MV-4-11 (cell line): ENCODE data around the gene GATM.

Source experiments
- DNase-seq: peaks from one replicate; lab custom pipeline; 2025; lab: John Stamatoyannopoulos, UW

Gene GATM, protein sequence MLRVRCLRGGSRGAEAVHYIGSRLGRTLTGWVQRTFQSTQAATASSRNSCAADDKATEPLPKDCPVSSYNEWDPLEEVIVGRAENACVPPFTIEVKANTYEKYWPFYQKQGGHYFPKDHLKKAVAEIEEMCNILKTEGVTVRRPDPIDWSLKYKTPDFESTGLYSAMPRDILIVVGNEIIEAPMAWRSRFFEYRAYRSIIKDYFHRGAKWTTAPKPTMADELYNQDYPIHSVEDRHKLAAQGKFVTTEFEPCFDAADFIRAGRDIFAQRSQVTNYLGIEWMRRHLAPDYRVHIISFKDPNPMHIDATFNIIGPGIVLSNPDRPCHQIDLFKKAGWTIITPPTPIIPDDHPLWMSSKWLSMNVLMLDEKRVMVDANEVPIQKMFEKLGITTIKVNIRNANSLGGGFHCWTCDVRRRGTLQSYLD

DNA sequence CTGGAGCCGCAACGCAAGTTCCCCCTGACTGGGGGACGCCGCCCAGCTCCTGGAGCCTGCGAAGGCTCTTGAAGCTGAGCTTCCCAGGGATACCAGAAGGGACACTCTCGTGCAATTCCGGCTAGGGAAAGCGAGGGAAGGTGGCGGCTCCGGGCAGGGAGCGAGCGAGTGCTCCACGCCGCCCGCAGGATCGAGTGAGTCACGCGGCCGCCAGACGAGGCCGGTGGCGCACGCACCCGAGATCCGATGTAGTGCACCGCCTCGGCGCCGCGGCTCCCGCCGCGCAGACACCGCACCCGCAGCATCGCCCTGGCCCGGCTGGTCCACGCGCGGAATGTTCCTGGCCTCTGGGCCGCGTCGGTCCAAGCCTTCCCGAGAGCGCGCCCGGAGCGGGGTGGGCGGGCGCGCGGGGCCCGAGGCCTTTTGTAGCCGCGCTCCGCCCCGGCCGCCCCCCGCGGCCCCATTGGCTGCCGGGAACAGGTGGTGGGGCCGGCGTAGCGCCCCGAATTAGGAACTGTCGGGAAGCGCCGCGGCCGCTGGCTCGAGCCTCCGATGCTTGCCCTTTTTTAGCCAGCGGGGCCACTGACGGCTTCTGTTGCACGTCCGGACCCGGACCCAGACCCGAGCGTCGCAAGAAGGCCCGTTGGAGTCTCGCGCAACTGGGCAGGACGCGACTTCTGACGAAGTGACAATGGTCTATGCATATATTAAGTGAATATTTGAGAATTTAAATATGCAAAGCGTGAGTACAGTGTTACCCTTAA lies at the start of gene GATM:
GATM (minus strand) TSS at position 396 of the 764 bp plus-strand sequence; CDS start at position 305, 91 bp downstream.
- peak; percentile 44 for DNase-seq

- DNase-seq = no peak
Observed at GRCh38 chr15:45427085-45427484, 48.7 kb upstream of the GATM start.

DNA sequence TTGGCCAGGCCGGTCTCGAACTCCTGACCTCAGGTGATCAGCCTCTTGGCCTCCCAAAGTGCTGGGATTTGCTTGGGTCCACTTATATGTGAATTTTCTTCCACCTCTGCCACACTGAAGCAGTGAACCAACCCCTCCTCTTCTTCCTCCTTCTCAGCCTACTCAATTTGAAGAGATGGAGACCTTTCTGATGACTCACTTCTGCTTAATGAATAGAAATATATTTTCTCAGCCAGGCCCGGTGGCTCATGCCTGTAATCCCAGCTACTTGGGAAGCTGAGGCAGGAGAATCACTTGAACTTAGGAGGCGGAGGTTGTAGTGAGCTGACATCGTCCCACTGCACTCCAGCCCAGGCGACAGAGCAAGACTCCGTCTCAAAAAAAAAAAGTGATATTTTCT lies 46.8 kb upstream of the GATM start:
- DNase-seq = peak; percentile 12

DNA sequence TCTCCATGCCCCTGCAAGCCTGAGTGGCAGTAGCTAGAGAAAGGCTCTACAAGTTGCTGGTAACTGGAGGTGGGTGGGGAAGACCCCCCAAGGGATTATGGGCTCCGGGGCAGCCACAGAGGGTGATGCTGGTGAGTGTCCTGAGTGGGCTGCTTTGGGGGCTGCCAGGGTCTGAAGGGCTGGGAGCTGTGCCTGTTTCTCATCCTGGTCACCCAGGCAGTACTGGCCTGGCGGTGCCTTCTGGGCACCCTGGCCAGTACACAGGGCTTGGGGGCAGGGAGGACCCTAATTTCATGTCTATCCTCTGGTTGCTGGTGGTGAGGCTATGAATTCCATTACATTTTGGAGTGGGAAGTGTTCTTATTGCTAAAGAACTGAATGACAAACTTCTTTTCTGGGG lies 46.1 kb upstream of the GATM start:
- DNase-seq = no peak

- DNase-seq = no peak
Observed at GRCh38 chr15:45417303-45417950, 39.1 kb upstream of the GATM start.

- no peak for DNase-seq
Observed at GRCh38 chr15:45414215-45414885, 36.0 kb upstream of the GATM start.

- no peak for DNase-seq
Observed at GRCh38 chr15:45409596-45409995, 31.3 kb upstream of the GATM start.

GRCh38 chr15:45407786-45408185 lies 29.4 kb upstream of the GATM start:
- no peak for DNase-seq

GRCh38 chr15:45402955-45403877 lies 24.9 kb upstream of the GATM start:
- DNase-seq = peak; percentile 25

- DNase-seq = peak; percentile 99
Observed at GRCh38 chr15:45402162-45402954, 24.0 kb upstream of the GATM start.

GRCh38 chr15:45401665-45402161 lies 23.4 kb upstream of the GATM start:
- DNase-seq = no peak

GRCh38 chr15:45399381-45400212 lies 21.3 kb upstream of the GATM start:
- peak; percentile 46 for DNase-seq

- no peak for DNase-seq
Observed at GRCh38 chr15:45397116-45397665, 18.8 kb upstream of the GATM start.

DNA sequence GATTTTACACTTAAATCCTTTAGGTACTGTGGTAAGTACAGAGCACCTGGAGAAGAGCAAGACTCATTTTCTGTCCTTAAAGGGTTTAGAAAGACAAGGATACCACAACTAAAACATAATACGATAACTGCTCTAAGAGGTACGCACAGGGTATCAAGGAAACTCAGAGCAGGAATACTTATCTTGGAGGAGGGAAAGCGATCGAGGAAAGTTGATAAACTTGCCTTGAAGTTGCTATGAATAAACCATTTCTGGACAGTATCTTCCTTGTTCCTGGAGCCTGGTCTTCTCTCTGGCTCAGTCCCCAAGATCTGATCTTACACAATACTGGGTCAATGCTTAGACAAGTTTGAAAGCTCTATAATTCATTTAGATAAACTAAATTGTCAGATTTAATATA lies 17.6 kb upstream of the GATM start:
- no peak for DNase-seq

DNA sequence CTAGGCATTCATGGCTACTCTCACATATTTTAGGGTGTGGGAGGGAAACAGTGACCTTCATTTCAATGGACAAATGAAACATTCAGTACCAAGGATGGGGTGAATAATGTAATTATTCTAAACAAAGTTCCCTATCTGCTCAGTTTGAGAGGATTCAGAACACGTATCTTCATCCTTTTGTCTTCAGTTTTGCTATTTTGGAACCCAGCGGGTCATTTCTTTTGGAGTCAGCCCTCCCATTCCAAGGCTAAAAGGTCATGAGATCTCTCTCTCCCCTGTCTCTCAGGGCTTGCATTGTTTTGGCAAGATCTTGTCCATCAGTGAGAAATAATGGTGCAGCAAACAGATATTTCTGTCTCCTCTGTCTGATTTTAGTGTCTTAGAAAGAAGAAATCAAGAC lies 16.3 kb upstream of the GATM start:
- no peak for DNase-seq

DNA sequence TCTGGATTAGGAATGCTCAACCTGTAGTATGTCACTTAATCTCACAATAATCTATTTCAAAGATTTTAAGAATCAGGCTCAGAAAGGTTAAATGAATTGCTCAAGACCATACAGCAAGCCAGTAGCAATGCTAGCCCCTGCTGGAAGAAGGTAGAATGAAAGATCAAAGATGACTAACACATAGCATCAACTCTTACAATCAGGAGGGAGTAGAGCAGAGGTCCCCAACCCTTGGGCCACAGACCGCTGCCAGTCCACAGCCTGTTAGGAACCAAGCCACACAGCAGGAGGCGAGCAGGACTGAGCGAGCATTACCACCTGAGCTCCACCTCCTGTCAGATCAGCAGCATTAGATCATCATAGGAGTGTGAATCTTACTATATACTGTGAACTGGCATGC lies 15.5 kb upstream of the GATM start:
- peak; percentile 43 for DNase-seq

GRCh38 chr15:45392584-45392855 lies 14.2 kb upstream of the GATM start:
- no peak for DNase-seq

- DNase-seq = peak; percentile 96
Observed at GRCh38 chr15:45391746-45392583, 13.6 kb upstream of the GATM start.
